GM19468 (cell line): ENCODE results near the gene ZNF428.
A peak's percentile ranks its signal among the peaks of the same experiment; 100 is the strongest.

Source experiments
- ATAC-seq: cut with Tn5 transposase; IDR thresholded peaks from one replicate; pipeline ENCODE4 v1.9.1; 2021; ENCODE audit warnings: mild to moderate bottlenecking, moderate library complexity, moderate number of reproducible peaks; ENCODE audit not compliant: unreplicated experiment; ENCODE audit errors: extremely low read depth

The ZNF428 gene

GRCh38 chr19:43574424-43575155 lies 44.8 kb downstream of the ZNF428 start:
- no peak for ATAC-seq

- no peak for ATAC-seq
Measured at GRCh38 chr19:43572171-43572588, 47.2 kb downstream of the ZNF428 start.

- ATAC-seq: no peak
Measured at GRCh38 chr19:43570174-43570791, 49.1 kb downstream of the ZNF428 start.

- ATAC-seq: no peak
Measured at GRCh38 chr19:43569657-43570056, 49.8 kb downstream of the ZNF428 start.

GRCh38 chr19:43564800-43565199 lies 54.6 kb downstream of the ZNF428 start:
- no peak for ATAC-seq

- no peak for ATAC-seq
Measured at GRCh38 chr19:43563816-43564457, 55.5 kb downstream of the ZNF428 start.

- peak; percentile 80 for ATAC-seq
Measured at GRCh38 chr19:43562698-43563241, 56.7 kb downstream of the ZNF428 start.

- ATAC-seq: no peak
Measured at GRCh38 chr19:43562226-43562697, 57.2 kb downstream of the ZNF428 start.

- ATAC-seq: no peak
Measured at GRCh38 chr19:43561139-43561970, 58.1 kb downstream of the ZNF428 start.

GRCh38 chr19:43560687-43561086 lies 58.7 kb downstream of the ZNF428 start:
- no peak for ATAC-seq
